NCI-H1048 (cell line): ENCODE measurements around the gene ADO.
"Not testable (repeated sequence)": the region's sequence is repeated elsewhere in the genome, so short reads cannot be mapped to it uniquely, and the experiment has no call there.

Experiments
- DNase-seq: peaks from one replicate; lab custom pipeline; 2025; lab: John Stamatoyannopoulos, UW

The ADO gene

GRCh38 chr10:62804356-62805230 is at the start of gene ADO:
Gene ADO (plus strand): TSS chr10:62804720. CDS start chr10:62805060, 340 bp downstream.
- peak; percentile 40 for DNase-seq

- DNase-seq: no peak
These were observed 49.6 kb upstream of the ADO start for GRCh38 chr10:62754963-62755362.

GRCh38 chr10:62755662-62756653 is 48.6 kb upstream of the ADO start:
- no peak for DNase-seq

GRCh38 chr10:62759599-62760175 is 44.8 kb upstream of the ADO start:
- DNase-seq: no peak

- DNase-seq: no peak
These were observed 44.1 kb upstream of the ADO start for GRCh38 chr10:62760401-62760800.

- no peak for DNase-seq
These were observed 43.4 kb upstream of the ADO start for GRCh38 chr10:62761115-62761514.

GRCh38 chr10:62763155-62763554 is 41.4 kb upstream of the ADO start:
- no peak for DNase-seq

- DNase-seq: no peak
These were observed 40.5 kb upstream of the ADO start for GRCh38 chr10:62764011-62764410.

GRCh38 chr10:62765726-62766125 is 38.8 kb upstream of the ADO start:
- no peak for DNase-seq

- DNase-seq: no peak
These were observed 38.1 kb upstream of the ADO start for GRCh38 chr10:62766386-62766785.

- DNase-seq: no peak
These were observed 34.8 kb upstream of the ADO start for GRCh38 chr10:62769574-62770242.

- no peak for DNase-seq
These were observed 32.1 kb upstream of the ADO start for GRCh38 chr10:62772186-62772974.

GRCh38 chr10:62778125-62778524 is 26.4 kb upstream of the ADO start:
- DNase-seq: no peak

GRCh38 chr10:62779487-62780248 is 24.9 kb upstream of the ADO start:
- no peak for DNase-seq

- DNase-seq: not testable (repeated sequence)
These were observed 20.0 kb upstream of the ADO start for GRCh38 chr10:62784537-62784936.

GRCh38 chr10:62788285-62788684 is 16.2 kb upstream of the ADO start:
- DNase-seq: not testable (repeated sequence)

- DNase-seq: no peak
These were observed 15.6 kb upstream of the ADO start for GRCh38 chr10:62788861-62789467.

- DNase-seq: no peak
These were observed 14.4 kb upstream of the ADO start for GRCh38 chr10:62790019-62790555.

GRCh38 chr10:62790571-62790970 is 13.9 kb upstream of the ADO start:
- DNase-seq: no peak
